NB4 (cell line): Measurements from ENCODE around the gene TP53BP1.

Experiments
- CTCF ChIP-seq: IDR thresholded peaks from one replicate; pipeline ENCODE4 v1.5.1; 2012; ENCODE audit warnings: low read depth, low read length
- MAX ChIP-seq: IDR thresholded peaks from 2 replicates; pipeline ENCODE4 v1.6.1; 2011; ENCODE audit warnings: low read depth, low read length
- MYC ChIP-seq: IDR thresholded peaks from 2 replicates; pipeline ENCODE4 v1.6.1; 2011; ENCODE audit warnings: low read depth, low read length
- POLR2A ChIP-seq: IDR thresholded peaks from 2 replicates; pipeline ENCODE4 v1.6.1; 2011; ENCODE audit warnings: mild to moderate bottlenecking; ENCODE audit not compliant: insufficient read length; ENCODE audit errors: extremely low read depth

- TF ChIP-seq POLR2A (no peak), CTCF (no peak), MYC (no peak), MAX (no peak)
Observed at GRCh38 chr15:43527016-43527801, 34.3 kb upstream of the TP53BP1 start.
